IMR-90 (cell line): ENCODE results near the gene CSH1. TPM values are rescaled to one million over a fixed set of nuclear protein-coding genes. Genes with fewer than 3 reads are reported as not detected.
"Not testable (repeated sequence)": the region's sequence is repeated elsewhere in the genome, so short reads cannot be mapped to it uniquely, and the experiment has no call there.

Source experiments
- ATAC-seq: fragments of 200-7000 bp; cut with Tn5 transposase; 2 replicates; pipeline ENCODE4 v1.9.1; 2020; ENCODE audit warnings: low read depth, mild to moderate bottlenecking, moderate library complexity
- BruUV-seq: library from RNA; stranded (reverse); fragments of 400-500 nt; replicated peaks from 2 replicates; lab custom pipeline; 2021; lab: Mats Ljungman, UMichigan
- CTCF ChIA-PET: fragments of 300-600 bp; formaldehyde crosslinking; extraction: SDS; loops from one replicate; lab custom pipeline; 2021; ENCODE audit warnings: antibody characterized with exemption; lab: Yijun Ruan, JAX
- POLR2A ChIA-PET: fragments of 300-600 bp; sonication (Branson Sonifier 250); formaldehyde crosslinking; loops from one replicate; lab custom pipeline; 2022; ENCODE audit warnings: antibody characterized with exemption; ENCODE audit not compliant: unreplicated experiment; lab: Charles Lee
- DNase-seq: peaks from one replicate; pipeline ENCODE4 v3.0.0; 2013
- H2AFZ ChIP-seq: replicated peaks from 2 replicates; pipeline ENCODE3; 2013; ENCODE audit warnings: low read length, mild to moderate bottlenecking; ENCODE audit not compliant: poor library complexity
- H2AK5ac ChIP-seq: 2 replicates; pipeline ENCODE4 v1.6.1; 2013; ENCODE audit warnings: low read depth, low read length, inconsistent platforms
- H2AK9ac ChIP-seq: replicated peaks from 2 replicates; pipeline ENCODE3; 2013; ENCODE audit warnings: mild to moderate bottlenecking, low read depth, low read length, moderate library complexity; ENCODE audit not compliant: poor library complexity
- H2BK120ac ChIP-seq: 2 replicates; pipeline ENCODE4 v1.6.1; 2013; ENCODE audit warnings: low read depth, low read length, inconsistent platforms
- H2BK15ac ChIP-seq: 3 replicates; pipeline ENCODE4 v1.6.1; 2013; ENCODE audit warnings: low read depth, low read length, inconsistent platforms
- H2BK20ac ChIP-seq: 2 replicates; pipeline ENCODE4 v1.6.1; 2013; ENCODE audit warnings: low read depth, mild to moderate bottlenecking, inconsistent platforms, low read length, moderate library complexity
- H2BK5ac ChIP-seq: 2 replicates; pipeline ENCODE4 v1.6.1; 2013; ENCODE audit warnings: mild to moderate bottlenecking, low read depth, low read length, inconsistent platforms; ENCODE audit not compliant: poor library complexity, severe bottlenecking
- H3K14ac ChIP-seq: replicated peaks from 2 replicates; pipeline ENCODE4 v1.6.1; 2013; ENCODE audit warnings: low read depth, low read length, inconsistent platforms
- H3K18ac ChIP-seq: 2 replicates; pipeline ENCODE4 v1.6.1; 2013; ENCODE audit warnings: low read depth, low read length, control low read depth
- H3K23ac ChIP-seq: 2 replicates; pipeline ENCODE4 v1.6.1; 2013; ENCODE audit warnings: low read depth, low read length, inconsistent platforms
- H3K27ac ChIP-seq: 2 replicates; pipeline ENCODE4 v1.5.1; 2013; ENCODE audit warnings: mild to moderate bottlenecking, control low read depth, low read length; ENCODE audit not compliant: insufficient read depth
- H3K27me3 ChIP-seq: 2 replicates; pipeline ENCODE4 v1.6.1; 2013; ENCODE audit warnings: low read length; ENCODE audit not compliant: control insufficient read depth, insufficient read depth
- H3K36me3 ChIP-seq: 2 replicates; pipeline ENCODE4 v1.6.1; 2013; ENCODE audit warnings: low read length, mixed read lengths; ENCODE audit not compliant: control insufficient read depth, insufficient read depth
- H3K4ac ChIP-seq: 2 replicates; pipeline ENCODE4 v1.6.1; 2013; ENCODE audit warnings: low read depth, low read length, inconsistent platforms
- H3K4me1 ChIP-seq: 2 replicates; pipeline ENCODE4 v1.6.1; 2013; ENCODE audit warnings: low read length, mixed read lengths; ENCODE audit not compliant: control insufficient read depth, insufficient read depth
- H3K4me2 ChIP-seq: 2 replicates; pipeline ENCODE4 v1.6.1; 2013; ENCODE audit warnings: low read depth, mild to moderate bottlenecking, control low read depth, low read length, moderate library complexity
- H3K4me3 ChIP-seq: 2 replicates; pipeline ENCODE4 v1.5.1; 2013; ENCODE audit warnings: low read depth, mild to moderate bottlenecking, control low read depth, low read length, moderate library complexity; ENCODE audit not compliant: insufficient read depth
- H3K56ac ChIP-seq: 2 replicates; pipeline ENCODE4 v1.6.1; 2013; ENCODE audit warnings: low read length, inconsistent platforms; ENCODE audit not compliant: insufficient read depth; ENCODE audit errors: extremely low read depth
- H3K79me1 ChIP-seq, 2 experiments: 2 replicates each; pipeline ENCODE4 v1.6.1; 2013; ENCODE audit warnings: low read length in 2 of 2, inconsistent platforms in 1 of 2, low read depth in 1 of 2
- H3K9ac ChIP-seq: 2 replicates; pipeline ENCODE4 v1.6.1; 2013; ENCODE audit warnings: low read depth, low read length, control low read depth
- H3K9me1 ChIP-seq: 2 replicates; pipeline ENCODE4 v1.6.1; 2013; ENCODE audit warnings: low read length, inconsistent platforms; ENCODE audit not compliant: insufficient read depth
- H3K9me3 ChIP-seq: 2 replicates; pipeline ENCODE4 v1.6.1; 2013; ENCODE audit warnings: low read length; ENCODE audit not compliant: control insufficient read depth, insufficient read depth
- H4K20me1 ChIP-seq: 2 replicates; pipeline ENCODE4 v1.6.1; 2013; ENCODE audit warnings: low read length, inconsistent platforms; ENCODE audit not compliant: insufficient read depth
- H4K5ac ChIP-seq: 2 replicates; pipeline ENCODE4 v1.6.1; 2013; ENCODE audit warnings: mild to moderate bottlenecking, low read depth, low read length, control low read depth
- H4K8ac ChIP-seq, 2 experiments: 2 replicates each; pipeline ENCODE4 v1.6.1; 2013; ENCODE audit warnings: low read depth in 2 of 2, low read length in 2 of 2, control low read depth in 1 of 2, inconsistent platforms in 1 of 2
- H4K91ac ChIP-seq: 2 replicates; pipeline ENCODE4 v1.6.1; 2013; ENCODE audit warnings: low read depth, low read length, inconsistent platforms; ENCODE audit not compliant: insufficient read depth
- WGBS, 2 experiments: methylation state at CpG; one replicate each; pipeline versions ENCODE4 v1.1.5 to v1.1.7; 2013; ENCODE audit warnings: missing lambda C conversion rate in 2 of 2; ENCODE audit not compliant: insufficient read length in 1 of 2; ENCODE audit errors: extremely low coverage in 2 of 2; 5-methylcytosine and 5-hydroxymethylcytosine counted together
- dilution Hi-C: fragments of 300-500 bp; cut with HindIII; formaldehyde crosslinking; loops from one replicate; pipeline ENCODE4 v1.14.3; 2018; ENCODE audit warnings: low sequenced_read_pairs; ENCODE audit not compliant: unreplicated experiment
- in situ Hi-C: fragments of 300-500 bp; cut with MboI; formaldehyde crosslinking; loops from 3 replicates; pipeline ENCODE4 v1.14.3; 2019; ENCODE audit warnings: low sequenced_read_pairs, inconsistent platforms, mixed read lengths
- intact Hi-C: fragments of 100-400 bp; cut with micrococcal nuclease; formaldehyde crosslinking; loops from 2 replicates; pipeline ENCODE4 v1.10.0; 2022
- polyA plus RNA-seq, 3 experiments: library from polyadenylated mRNA; depleted of rRNA; stranded (reverse); fragments of >200 nt; gene quantifications; 2 replicates each; pipeline ENCODE4 v1.2.3, GENCODE V29; 2012; ENCODE audit warnings: low replicate concordance in 1 of 3
- total RNA-seq: library from RNA; depleted of rRNA; stranded (reverse); fragments of >200 nt; gene quantifications from 2 replicates; pipeline ENCODE4 v1.2.3, GENCODE V29; 2012

CSH1 gene
- total and polyA plus RNA-seq, 2 of the 4 experiments (the other 2 are of a cell fraction) = not detected

GRCh38 chr17:63894021-63894420 lies 2.4 kb downstream of the CSH1 start:
- H4K20me1 ChIP-seq, H3K4me3 ChIP-seq, H3K4me1 ChIP-seq, H2AK9ac ChIP-seq, H3K36me3 ChIP-seq, H3K79me1 ChIP-seq, H3K9me3 ChIP-seq, H3K4me2 ChIP-seq, H4K5ac ChIP-seq, H3K9ac ChIP-seq, intact Hi-C loops, ATAC-seq, POLR2A ChIA-PET, H2BK120ac ChIP-seq, BruUV-seq, H3K9me1 ChIP-seq, H2AK5ac ChIP-seq, H4K8ac ChIP-seq, in situ Hi-C loops, CTCF ChIA-PET, H3K23ac ChIP-seq, H2BK20ac ChIP-seq, H3K27ac ChIP-seq, H3K18ac ChIP-seq, H2AFZ ChIP-seq, H2BK5ac ChIP-seq, H3K56ac ChIP-seq, DNase-seq, H3K4ac ChIP-seq, dilution Hi-C loops, H2BK15ac ChIP-seq, H3K14ac ChIP-seq, H4K91ac ChIP-seq: not testable (repeated sequence)
- WGBS, 2 experiments = no CpG with 5 or more reads among the region's 3 CpGs
- peaks cover 15% of the 10 kb centered on the region for H3K27me3 ChIP-seq

DNA sequence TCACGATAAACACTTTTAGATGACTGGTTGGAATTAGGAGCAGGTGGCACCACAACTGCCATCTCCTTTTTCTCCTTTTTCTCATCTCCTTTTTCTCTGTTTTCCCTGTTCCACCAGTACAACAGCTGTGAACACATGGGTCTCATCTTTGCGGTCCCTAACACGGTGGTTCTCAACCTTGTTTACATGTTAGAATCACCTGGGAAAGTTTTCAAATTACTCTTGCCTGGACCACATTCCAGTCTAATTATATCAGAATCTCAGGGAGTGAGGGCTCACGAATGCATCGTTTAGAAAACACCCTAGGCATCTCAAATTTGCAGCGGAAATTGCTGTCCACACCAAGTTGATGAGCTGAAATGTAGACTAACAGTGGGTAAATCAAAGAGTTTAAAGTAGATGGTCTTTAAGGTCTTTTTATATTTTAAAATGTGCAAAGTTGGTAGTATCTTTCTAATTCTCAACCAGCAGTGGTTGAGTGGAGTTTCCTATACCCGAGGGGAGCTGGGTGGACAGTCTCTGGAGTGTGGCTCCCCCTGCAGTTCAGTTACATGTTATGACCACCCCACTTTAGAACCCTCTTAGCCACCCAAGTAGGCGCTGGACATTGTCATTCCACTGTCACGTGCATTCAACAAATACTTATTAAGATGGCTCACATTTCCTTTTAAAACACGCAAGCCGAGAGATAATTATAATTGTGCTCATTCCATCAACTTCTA lies 3.9 kb downstream of the CSH1 start:
- H4K20me1 ChIP-seq, H3K79me1 ChIP-seq, H2AK9ac ChIP-seq, CTCF ChIA-PET, intact Hi-C loops, in situ Hi-C loops, H4K8ac ChIP-seq, H3K27ac ChIP-seq, ATAC-seq, H2BK5ac ChIP-seq, H2AK5ac ChIP-seq, H3K4ac ChIP-seq, H3K9me3 ChIP-seq, H3K9me1 ChIP-seq, H3K23ac ChIP-seq, H2BK15ac ChIP-seq, H3K14ac ChIP-seq, H3K36me3 ChIP-seq, H2BK120ac ChIP-seq, H3K4me1 ChIP-seq, H4K91ac ChIP-seq, DNase-seq, H3K9ac ChIP-seq, dilution Hi-C loops, H3K56ac ChIP-seq, H3K18ac ChIP-seq, POLR2A ChIA-PET, H3K4me2 ChIP-seq, H2AFZ ChIP-seq, H4K5ac ChIP-seq, H3K4me3 ChIP-seq, H2BK20ac ChIP-seq, BruUV-seq: not testable (repeated sequence)
- H3K27me3 ChIP-seq = peaks cover 14% of the 10 kb centered on the region
- WGBS, 2 experiments = no CpG with 5 or more reads among the region's 11 CpGs
